ENCODE data around the gene EPHA2. TPM values are rescaled to one million over a fixed set of nuclear protein-coding genes. Genes with fewer than 3 reads are reported as not detected.

Gene EPHA2
- polyA plus RNA-seq, 1 experiment, result 19.1 TPM

- H3K27me3 ChIP-seq (ENCODE audit: control insufficient read depth, insufficient read depth, low read length), result no peaks in the 10 kb centered on the region
- ChIA-PET CTCF (interaction anchor here (0.6 to 1.4 kb wide), 3 partner anchors 119 to 130 kb away, joined by 3 read pairs; no protein-coding TSS in a partner anchor), POLR2A (interaction anchor here (0.6 kb wide), 1 partner anchor 214 kb away, joined by 6 read pairs; no protein-coding TSS in a partner anchor)
- H3K9me3 ChIP-seq (ENCODE audit: control insufficient read depth, insufficient read depth, low read length), result no peaks in the 10 kb centered on the region; the same call in 1 of the 2 replicates
- no peak for TF ChIP-seq CTCF (IDR thresholded peaks at IDR 0.05; ENCODE audit: low read depth, low read length)
- no peak for DNase-seq (ENCODE audit: low read depth, low spot score)
- H3K4me3 ChIP-seq (ENCODE audit: low read depth, low read length), result no peak overlapping the region
- no peak overlapping the region for H3K27ac ChIP-seq (ENCODE audit: low read depth, low read length)
These were observed 47.7 kb upstream of the EPHA2 start for GRCh38 chr1:16203550-16203949.

GRCh38 chr1:16202281-16203210 is 46.7 kb upstream of the EPHA2 start:
- CTCF ChIA-PET, result interaction anchor here (0.5 to 1.4 kb wide), 3 partner anchors 120 to 170 kb away, joined by 3 read pairs; no protein-coding TSS in a partner anchor
- POLR2A ChIA-PET, result no interaction called here
- DNase-seq (ENCODE audit: low read depth, low spot score), result no peak
- Histone ChIP-seq H3K4me3 (ENCODE audit: low read depth, low read length) (no peak overlapping the region), H3K27me3 (ENCODE audit: control insufficient read depth, insufficient read depth, low read length) (no peaks in the 10 kb centered on the region), H3K27ac (ENCODE audit: low read depth, low read length) (no peak overlapping the region), H3K9me3 (ENCODE audit: control insufficient read depth, insufficient read depth, low read length) (no peaks in the 10 kb centered on the region; the same call in 1 of the 2 replicates)
- no peak for TF ChIP-seq CTCF (IDR thresholded peaks at IDR 0.05; ENCODE audit: low read depth, low read length)

GRCh38 chr1:16199700-16200099 is 43.8 kb upstream of the EPHA2 start:
- DNase-seq (ENCODE audit: low read depth, low spot score), result no peak
- no peaks in the 10 kb centered on the region for H3K9me3 ChIP-seq (ENCODE audit: control insufficient read depth, insufficient read depth, low read length)
- ChIA-PET POLR2A (interaction anchor here (1.0 kb wide), 1 partner anchor 38 kb away, joined by 3 read pairs; no protein-coding TSS in a partner anchor), CTCF (interaction anchor here (0.6 to 0.7 kb wide), 2 partner anchors 10 to 121 kb away, joined by 3 to 7 read pairs; no protein-coding TSS in a partner anchor)
- H3K27ac ChIP-seq (ENCODE audit: low read depth, low read length), result no peak overlapping the region
- H3K4me3 ChIP-seq (ENCODE audit: low read depth, low read length), result no peak overlapping the region
- no peak for TF ChIP-seq CTCF (IDR thresholded peaks at IDR 0.05; ENCODE audit: low read depth, low read length)
- H3K27me3 ChIP-seq (ENCODE audit: control insufficient read depth, insufficient read depth, low read length), result no peaks in the 10 kb centered on the region

GRCh38 chr1:16199157-16199501 is 43.3 kb upstream of the EPHA2 start:
- DNase-seq (ENCODE audit: low read depth, low spot score), result no peak
- no peaks in the 10 kb centered on the region for H3K27me3 ChIP-seq (ENCODE audit: control insufficient read depth, insufficient read depth, low read length)
- CTCF ChIA-PET, result no interaction called here
- no peaks in the 10 kb centered on the region for H3K9me3 ChIP-seq (ENCODE audit: control insufficient read depth, insufficient read depth, low read length)
- POLR2A ChIA-PET, result interaction anchor here (1.0 kb wide), 1 partner anchor 37 kb away, joined by 3 read pairs; no protein-coding TSS in a partner anchor
- H3K4me3 ChIP-seq (ENCODE audit: low read depth, low read length), result no peak overlapping the region
- no peak overlapping the region for H3K27ac ChIP-seq (ENCODE audit: low read depth, low read length)
- TF ChIP-seq CTCF (IDR thresholded peaks at IDR 0.05; ENCODE audit: low read depth, low read length), result no peak
